ENCODE data around the gene PIANP. TPM values are rescaled to one million over a fixed set of nuclear protein-coding genes. Genes with fewer than 3 reads are reported as not detected.
"Not testable (repeated sequence)": the region's sequence is repeated elsewhere in the genome, so short reads cannot be mapped to it uniquely, and the experiment has no call there.

The PIANP gene
- total RNA-seq = 1 to 10 TPM; 1.3 to 1.5 TPM
- under 1 TPM; 0.61 to 0.69 TPM for polyA plus RNA-seq

- Histone ChIP-seq H3K9me3 (ENCODE audit: control insufficient read depth in 1 of 2, low read length in 2 of 2) (no peaks in the 10 kb centered on the region), H3K36me3 (ENCODE audit: insufficient read depth, low read length) (no peaks in the 10 kb centered on the region), H3K4me1 (ENCODE audit: insufficient read depth, low read length) (peaks cover 18% of the 10 kb centered on the region), H3K4me3 (ENCODE audit: low read length in 2 of 2) (peak within 1 kb of the TSS; percentile 22 to 42), H3K27me3 (ENCODE audit: insufficient read depth, low read length) (peaks cover 17% of the 10 kb centered on the region), H3K27ac (ENCODE audit: low read depth, low read length) (peak within 1 kb of the TSS; percentile 30)
- Mint-ChIP-seq H3K27ac (peak within 1 kb of the TSS in 6 of 7 donors; percentile 19 to 86 (median 72)), H3K36me3 (no peaks in the 10 kb centered on the region), H3K9me3 (no peaks in the 10 kb centered on the region), H3K27me3 (peaks cover 36 to 42% of the 10 kb centered on the region in 2 donors), H3K4me3 (peak within 1 kb of the TSS; percentile 66 to 86 (median 82)), H3K4me1 (peaks cover 17 to 37% (median 25%) of the 10 kb centered on the region in 4 donors)
- intact Hi-C loops (cut with micrococcal nuclease) = no loop called here
- peak in 4 of 5 donors; percentile 46 to 61 (median 58) for DNase-seq
- ChIA-PET CTCF (ENCODE audit: partially characterized antibody) (no interaction called here), POLR2A (ENCODE audit: partially characterized antibody) (interaction anchor here (2.1 to 3.1 kb wide), 2 partner anchors 11 to 23 kb away, joined by 8 to 25 read pairs; partner anchors contain the start of genes COPS7A and ZNF384)
Observed at GRCh38 chr12:6700646-6701051, at the start of gene PIANP. TSS of gene PIANP (minus strand) at chr12:6700815. CDS start at chr12:6698061, 2,754 bp downstream.

DNA sequence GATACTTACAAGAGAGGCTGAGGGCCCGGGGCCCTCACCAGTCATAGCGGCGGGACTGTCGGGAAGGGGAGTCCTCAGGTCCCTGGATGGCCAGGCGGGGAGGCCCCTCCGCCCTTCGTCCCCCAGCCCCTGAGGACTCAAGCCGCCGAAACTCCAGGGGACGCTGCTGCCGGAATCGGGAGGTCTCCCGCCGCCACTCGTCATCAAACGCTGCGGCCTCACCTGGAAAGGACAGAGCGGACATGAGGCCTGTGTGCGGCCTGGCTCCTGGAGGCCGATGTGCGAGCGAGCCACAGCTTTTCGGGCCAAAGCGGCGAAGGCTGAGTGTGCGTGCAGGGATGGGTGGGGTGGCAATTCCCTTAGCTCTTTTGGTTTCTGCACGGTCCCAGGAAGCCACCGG, 48.1 kb upstream of the PIANP start:
- ChIA-PET CTCF (ENCODE audit: partially characterized antibody) (interaction anchor here (1.9 kb wide), 1 partner anchor 17 kb away, joined by 7 read pairs; the partner anchor contains the start of gene PTMS), POLR2A (ENCODE audit: partially characterized antibody) (no interaction called here)

DNA sequence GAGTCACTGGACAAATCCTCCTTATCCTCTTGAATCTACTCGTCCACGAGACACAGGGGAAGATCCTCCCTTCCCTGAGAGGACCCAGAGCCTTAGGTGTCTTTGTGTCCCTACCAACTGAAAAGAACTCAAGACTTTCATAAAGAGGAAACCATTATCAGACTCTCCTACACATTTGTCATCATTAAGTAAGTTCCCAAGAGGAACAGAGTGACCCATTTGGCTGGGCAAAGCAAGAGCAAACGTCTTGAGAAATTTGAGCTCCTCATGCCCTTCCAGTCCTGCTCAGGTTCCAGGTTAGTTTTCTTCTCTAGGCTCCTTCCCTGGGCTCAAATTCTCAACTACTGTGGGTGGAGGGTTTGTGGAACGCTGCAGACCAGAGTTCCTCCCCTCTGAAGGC, 46.6 kb upstream of the PIANP start:
- H3K27me3 ChIP-seq (ENCODE audit: insufficient read depth, low read length) = no peaks in the 10 kb centered on the region
- Mint-ChIP-seq H3K36me3 (peaks cover 21 to 47% of the 10 kb centered on the region in 2 donors), H3K9me3 (peaks cover 0 to 10% (median 2%) of the 10 kb centered on the region in 8 donors), H3K4me1 (peaks cover 10 to 25% (median 22%) of the 10 kb centered on the region in 4 donors), H3K4me3 (no peak overlapping the region), H3K27me3 (no peaks in the 10 kb centered on the region), H3K27ac (peak overlapping the region; percentile 7 to 71 (median 44))
- no peak for DNase-seq
- H3K27ac ChIP-seq (ENCODE audit: low read depth, low read length) = no peak overlapping the region
- ChIA-PET CTCF (ENCODE audit: partially characterized antibody) (interaction anchor here (1.4 kb wide), 1 partner anchor 19 kb away, joined by 4 read pairs; the partner anchor contains the start of gene PTMS), POLR2A (ENCODE audit: partially characterized antibody) (interaction anchor here (1.2 to 1.6 kb wide), 2 partner anchors 24 to 45 kb away, joined by 3 to 5 read pairs; partner anchors contain the start of gene COPS7A)
- no peaks in the 10 kb centered on the region for H3K9me3 ChIP-seq (ENCODE audit: control insufficient read depth in 1 of 2, low read length in 2 of 2)
- peaks cover 43% of the 10 kb centered on the region for H3K36me3 ChIP-seq (ENCODE audit: insufficient read depth, low read length)
- peaks cover 22% of the 10 kb centered on the region for H3K4me1 ChIP-seq (ENCODE audit: insufficient read depth, low read length)
- H3K4me3 ChIP-seq (ENCODE audit: low read length in 2 of 2) = no peak overlapping the region
- intact Hi-C loops (cut with micrococcal nuclease) = no loop called here

More for the DNA sequence above, 48.1 kb upstream of the PIANP start:
- Mint-ChIP-seq H3K9me3 (peaks cover 0 to 3% (median 0%) of the 10 kb centered on the region in 8 donors), H3K27ac (no peak overlapping the region), H3K4me3 (no peak overlapping the region), H3K27me3 (no peaks in the 10 kb centered on the region), H3K4me1 (peaks cover 17 to 38% (median 29%) of the 10 kb centered on the region in 4 donors), H3K36me3 (peaks cover 21 to 54% of the 10 kb centered on the region in 2 donors)
- Histone ChIP-seq H3K9me3 (ENCODE audit: control insufficient read depth in 1 of 2, low read length in 2 of 2) (no peaks in the 10 kb centered on the region), H3K36me3 (ENCODE audit: insufficient read depth, low read length) (peaks cover 43% of the 10 kb centered on the region), H3K27ac (ENCODE audit: low read depth, low read length) (no peak overlapping the region), H3K4me1 (ENCODE audit: insufficient read depth, low read length) (peaks cover 26% of the 10 kb centered on the region), H3K27me3 (ENCODE audit: insufficient read depth, low read length) (no peaks in the 10 kb centered on the region), H3K4me3 (ENCODE audit: low read length in 2 of 2) (no peak overlapping the region)
- intact Hi-C loops (cut with micrococcal nuclease) = no loop called here
- no peak for DNase-seq

DNA sequence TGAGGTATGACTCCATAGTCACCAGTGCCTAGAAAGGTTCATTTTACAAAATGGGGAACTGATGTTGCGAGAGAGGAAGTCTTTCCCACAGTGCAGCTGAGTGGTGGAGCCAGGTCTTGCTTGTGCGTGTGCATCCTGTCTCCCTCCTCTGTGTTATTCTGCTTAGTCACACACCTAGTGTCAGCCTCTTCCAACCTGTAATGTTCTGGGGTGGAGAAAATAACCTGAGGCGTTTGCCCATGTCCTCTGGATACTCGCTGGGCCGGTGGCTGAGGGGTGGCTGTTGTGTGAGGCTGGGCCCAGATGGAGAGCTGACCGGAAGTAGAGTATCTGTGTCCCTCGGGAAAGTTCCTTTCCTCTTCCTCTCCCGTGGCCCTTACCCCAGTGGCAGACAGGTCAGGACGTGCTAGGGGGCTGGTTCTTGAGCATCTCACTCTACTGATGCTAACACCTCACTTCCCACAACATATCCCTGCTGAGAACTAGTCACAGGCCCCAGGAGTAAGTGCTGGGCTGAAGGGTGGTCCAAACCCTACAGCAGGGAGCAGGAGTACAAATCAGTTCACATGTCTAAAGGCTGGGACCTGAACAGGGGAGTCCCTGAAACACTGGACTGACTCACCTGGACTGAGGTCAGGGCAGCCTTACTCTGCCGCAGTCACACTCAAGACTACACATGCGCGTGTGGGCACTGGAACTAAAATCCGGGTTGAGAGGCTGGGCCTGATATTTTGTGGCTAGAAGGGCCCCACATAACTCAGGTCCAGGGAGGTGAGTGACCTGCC, 45.3 kb upstream of the PIANP start:
- intact Hi-C loops (cut with micrococcal nuclease) = no loop called here
- POLR2A ChIA-PET (ENCODE audit: partially characterized antibody) = interaction anchor here (1.2 to 1.6 kb wide), 4 partner anchors 7 to 46 kb away, joined by 3 to 5 read pairs (median 3); partner anchors contain the start of genes COPS7A and MLF2
- Mint-ChIP-seq H3K9me3 (peaks cover 0 to 10% (median 2%) of the 10 kb centered on the region in 8 donors), H3K36me3 (peaks cover 21 to 38% of the 10 kb centered on the region in 2 donors), H3K4me3 (peak overlapping the region in 1 of 8 donors; percentile 23), H3K27ac (peak overlapping the region; percentile 53 to 93 (median 84)), H3K4me1 (peaks cover 8 to 15% (median 13%) of the 10 kb centered on the region in 4 donors), H3K27me3 (no peaks in the 10 kb centered on the region)
- peak in 2 of 5 donors; percentile 41 to 42 for DNase-seq
- Histone ChIP-seq H3K27ac (ENCODE audit: low read depth, low read length) (no peak overlapping the region), H3K4me3 (ENCODE audit: low read length in 2 of 2) (no peak overlapping the region), H3K36me3 (ENCODE audit: insufficient read depth, low read length) (peaks cover 38% of the 10 kb centered on the region), H3K4me1 (ENCODE audit: insufficient read depth, low read length) (peaks cover 13% of the 10 kb centered on the region), H3K9me3 (ENCODE audit: control insufficient read depth in 1 of 2, low read length in 2 of 2) (no peaks in the 10 kb centered on the region), H3K27me3 (ENCODE audit: insufficient read depth, low read length) (no peaks in the 10 kb centered on the region)
- CTCF ChIA-PET (ENCODE audit: partially characterized antibody) = interaction anchor here (1.5 kb wide), 1 partner anchor 23 kb away, joined by 3 read pairs; no protein-coding TSS in a partner anchor

DNA sequence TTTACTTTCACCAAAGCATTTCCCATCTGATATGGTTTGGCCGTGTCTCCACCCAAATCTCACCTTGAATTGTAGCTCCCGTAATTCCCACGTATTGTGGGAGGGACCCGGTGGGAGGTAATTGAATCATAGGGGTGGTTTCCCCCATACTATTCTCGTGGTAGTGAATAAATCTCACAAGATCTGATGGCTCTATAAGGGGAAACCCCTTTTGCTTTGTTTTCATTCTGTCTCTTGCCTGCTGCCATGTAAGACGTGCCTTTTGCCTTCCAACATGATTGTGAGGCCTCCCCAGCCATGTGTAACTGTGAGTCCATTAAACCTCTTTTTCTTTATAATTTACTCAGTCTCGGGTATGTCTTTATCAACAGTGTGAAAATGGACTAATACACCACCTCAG, 42.7 kb upstream of the PIANP start:
- H3K27ac ChIP-seq (ENCODE audit: low read depth, low read length); H3K9me3 Mint-ChIP-seq; DNase-seq; H3K9me3 ChIP-seq (ENCODE audit: control insufficient read depth in 1 of 2, low read length in 2 of 2); H3K4me3 Mint-ChIP-seq; H3K27me3 Mint-ChIP-seq; H3K27me3 ChIP-seq (ENCODE audit: insufficient read depth, low read length); H3K4me3 ChIP-seq (ENCODE audit: low read length in 2 of 2); intact Hi-C loops (cut with micrococcal nuclease): not testable (repeated sequence)
- POLR2A ChIA-PET (ENCODE audit: partially characterized antibody) = interaction anchor here (1.1 to 1.4 kb wide), 3 partner anchors 10 to 85 kb away, joined by 3 read pairs; partner anchors contain the start of genes CD4, MLF2 and P3H3
- Mint-ChIP-seq H3K36me3 (peaks cover 14 to 18% of the 10 kb centered on the region in 2 donors), H3K27ac (peak overlapping the region in 1 of 7 donors; percentile 4), H3K4me1 (peaks cover 8 to 15% (median 13%) of the 10 kb centered on the region in 4 donors)
- CTCF ChIA-PET (ENCODE audit: partially characterized antibody) = interaction anchor here (1.0 to 1.8 kb wide), 2 partner anchors 9 to 10 kb away, joined by 5 to 10 read pairs; partner anchors contain the start of gene MLF2
- peaks cover 14% of the 10 kb centered on the region for H3K36me3 ChIP-seq (ENCODE audit: insufficient read depth, low read length)
- peaks cover 13% of the 10 kb centered on the region for H3K4me1 ChIP-seq (ENCODE audit: insufficient read depth, low read length)

DNA sequence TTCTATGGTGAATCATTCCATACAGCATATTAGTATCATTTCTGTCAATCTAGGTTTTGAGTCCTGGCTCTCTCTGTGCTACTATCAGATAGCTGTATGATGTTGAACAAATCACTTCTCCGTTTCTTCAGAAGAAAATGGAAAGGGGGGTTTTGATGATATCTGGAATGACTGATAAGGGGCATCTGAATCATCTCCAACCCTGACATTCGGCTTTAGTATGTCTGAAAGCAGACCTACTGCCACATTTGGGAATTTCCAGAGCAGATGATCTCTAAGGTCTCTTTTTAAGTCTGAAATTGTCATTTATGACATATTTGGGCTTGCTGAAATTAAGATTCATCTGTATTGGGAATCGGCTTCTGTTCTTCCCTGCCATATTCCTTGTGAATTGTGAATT, 42.2 kb upstream of the PIANP start:
- no peak overlapping the region for H3K27ac ChIP-seq (ENCODE audit: low read depth, low read length)
- peaks cover 11% of the 10 kb centered on the region for H3K36me3 ChIP-seq (ENCODE audit: insufficient read depth, low read length)
- Mint-ChIP-seq H3K27ac (no peak overlapping the region), H3K9me3 (peaks cover 0 to 10% (median 2%) of the 10 kb centered on the region in 8 donors), H3K27me3 (no peaks in the 10 kb centered on the region), H3K4me3 (no peak overlapping the region), H3K4me1 (peaks cover 8 to 15% (median 13%) of the 10 kb centered on the region in 4 donors), H3K36me3 (peaks cover 9 to 14% of the 10 kb centered on the region in 2 donors)
- no peaks in the 10 kb centered on the region for H3K9me3 ChIP-seq (ENCODE audit: control insufficient read depth in 1 of 2, low read length in 2 of 2)
- H3K4me1 ChIP-seq (ENCODE audit: insufficient read depth, low read length) = peaks cover 13% of the 10 kb centered on the region
- intact Hi-C loops (cut with micrococcal nuclease) = no loop called here
- ChIA-PET POLR2A (ENCODE audit: partially characterized antibody) (interaction anchor here (1.1 to 1.4 kb wide), 3 partner anchors 11 to 86 kb away, joined by 3 read pairs; partner anchors contain the start of genes CD4, MLF2 and P3H3), CTCF (ENCODE audit: partially characterized antibody) (interaction anchor here (1.0 kb wide), 1 partner anchor 10 kb away, joined by 5 read pairs; the partner anchor contains the start of gene MLF2)
- no peak for DNase-seq
- no peak overlapping the region for H3K4me3 ChIP-seq (ENCODE audit: low read length in 2 of 2)
- no peaks in the 10 kb centered on the region for H3K27me3 ChIP-seq (ENCODE audit: insufficient read depth, low read length)

Data from CD4-positive, alpha-beta memory T cell (primary cell).